HEK293 (cell line): ENCODE measurements around the gene ETHE1.

ENCODE experiments used
- ELK4 ChIP-seq: IDR thresholded peaks from 2 replicates; pipeline ENCODE4 v1.6.1; 2011; ENCODE audit warnings: mild to moderate bottlenecking, low read depth, low read length, borderline replicate concordance
- GFI1B ChIP-seq: fragments of 450-650 bp; formaldehyde crosslinking; IDR thresholded peaks from 2 replicates; pipeline ENCODE4 v1.5.1; 2016; ENCODE audit warnings: missing biosample characterization, missing genetic modification characterization
- HOXA7 ChIP-seq: sonication (generic); formaldehyde crosslinking; IDR thresholded peaks from 2 replicates; pipeline ENCODE4 v1.8.1; 2022; ENCODE audit warnings: missing genetic modification reagents, borderline replicate concordance
- KLF16 ChIP-seq: fragments of 450-650 bp; formaldehyde crosslinking; IDR thresholded peaks from 2 replicates; pipeline ENCODE4 v1.5.1; 2017; ENCODE audit warnings: missing biosample characterization, missing genetic modification characterization
- KLF7 ChIP-seq: fragments of 450-650 bp; formaldehyde crosslinking; IDR thresholded peaks from 2 replicates; pipeline ENCODE4 v1.5.1; 2016; ENCODE audit warnings: missing biosample characterization, missing genetic modification characterization, borderline replicate concordance
- PRDM2 ChIP-seq: fragments of 450-650 bp; formaldehyde crosslinking; IDR thresholded peaks from 2 replicates; pipeline ENCODE4 v1.5.1; 2016; ENCODE audit warnings: missing biosample characterization, missing genetic modification characterization, borderline replicate concordance
- ZBTB17 ChIP-seq: fragments of 450-650 bp; formaldehyde crosslinking; IDR thresholded peaks from 2 replicates; pipeline ENCODE4 v1.5.1; 2016; ENCODE audit warnings: missing biosample characterization, missing genetic modification characterization
- ZNF169 ChIP-seq: fragments of 450-650 bp; formaldehyde crosslinking; IDR thresholded peaks from 2 replicates; pipeline ENCODE4 v1.5.1; 2016; ENCODE audit warnings: missing biosample characterization, missing genetic modification characterization
- ZNF214 ChIP-seq: fragments of 450-650 bp; formaldehyde crosslinking; IDR thresholded peaks from 2 replicates; pipeline ENCODE4 v1.5.1; 2017; ENCODE audit warnings: missing biosample characterization, mild to moderate bottlenecking, missing genetic modification characterization, borderline replicate concordance
- ZNF221 ChIP-seq: fragments of 450-650 bp; formaldehyde crosslinking; IDR thresholded peaks from 2 replicates; pipeline ENCODE4 v1.5.1; 2017; ENCODE audit warnings: missing biosample characterization, missing genetic modification characterization, borderline replicate concordance
- ZNF26 ChIP-seq: fragments of 450-650 bp; formaldehyde crosslinking; IDR thresholded peaks from 2 replicates; pipeline ENCODE4 v1.5.1; 2016; ENCODE audit warnings: missing biosample characterization, missing genetic modification characterization
- ZNF394 ChIP-seq: fragments of 450-650 bp; formaldehyde crosslinking; IDR thresholded peaks from 2 replicates; pipeline ENCODE4 v1.5.1; 2016; ENCODE audit warnings: missing biosample characterization, missing genetic modification characterization, mild to moderate bottlenecking, moderate library complexity, borderline replicate concordance
- ZNF596 ChIP-seq: fragments of 450-650 bp; IDR thresholded peaks from 2 replicates; pipeline ENCODE4 v1.5.0; 2018; ENCODE audit warnings: missing biosample characterization, mild to moderate bottlenecking, missing genetic modification characterization, moderate library complexity
- ZNF610 ChIP-seq: fragments of 450-650 bp; formaldehyde crosslinking; IDR thresholded peaks from 2 replicates; pipeline ENCODE4 v1.5.1; 2016; ENCODE audit warnings: missing biosample characterization, missing genetic modification characterization, borderline replicate concordance
- ZSCAN16 ChIP-seq: fragments of 450-650 bp; formaldehyde crosslinking; IDR thresholded peaks from 2 replicates; pipeline ENCODE4 v1.5.1; 2016; ENCODE audit warnings: missing biosample characterization, missing genetic modification characterization
- ZSCAN23 ChIP-seq: fragments of 450-650 bp; formaldehyde crosslinking; IDR thresholded peaks from 2 replicates; pipeline ENCODE4 v1.5.1; 2016; ENCODE audit warnings: missing biosample characterization, missing genetic modification characterization
- ZSCAN5A ChIP-seq: fragments of 450-650 bp; formaldehyde crosslinking; IDR thresholded peaks from 2 replicates; pipeline ENCODE4 v1.5.1; 2016; ENCODE audit warnings: missing biosample characterization, missing genetic modification characterization
- TF ChIP-seq, protein P1 (sequence below): fragments of 450-650 bp; formaldehyde crosslinking; IDR thresholded peaks from 2 replicates; pipeline ENCODE4 v1.5.1; 2016; ENCODE audit warnings: missing biosample characterization, missing genetic modification characterization
- TF ChIP-seq, protein P2 (sequence below): fragments of 450-650 bp; formaldehyde crosslinking; IDR thresholded peaks from 2 replicates; pipeline ENCODE4 v1.5.1; 2016; ENCODE audit warnings: missing biosample characterization, missing genetic modification characterization
- TF ChIP-seq, protein P3 (sequence below): fragments of 450-650 bp; formaldehyde crosslinking; IDR thresholded peaks from 2 replicates; pipeline ENCODE4 v1.5.1; 2016; ENCODE audit warnings: missing biosample characterization, missing genetic modification characterization
- TF ChIP-seq, protein P4 (sequence below): fragments of 450-650 bp; formaldehyde crosslinking; IDR thresholded peaks from 2 replicates; pipeline ENCODE4 v1.5.1; 2017; ENCODE audit warnings: missing biosample characterization, mild to moderate bottlenecking, missing genetic modification characterization, moderate library complexity

Gene ETHE1

GRCh38 chr19:43524922-43525835, 1.8 kb downstream of the ETHE1 start (continued):
- TF ChIP-seq ZSCAN5A (tag by site-specific recombination) (no peak), ZNF214 (no peak), ZNF26 (no peak), ZNF221 (tag by site-specific recombination) (no peak), ZSCAN16 (no peak), ZNF169 (tag by site-specific recombination) (no peak), KLF16 (tag by site-specific recombination) (no peak), ZSCAN23 (tag by site-specific recombination) (no peak), PRDM2 (tag by site-specific recombination) (no peak), ZNF610 (tag by site-specific recombination) (no peak), HOXA7 (no peak), GFI1B (tag by site-specific recombination) (no peak), ZNF596 (tag by site-specific recombination) (peak; percentile 3; the same call in 1 of the 2 replicates), KLF7 (tag by site-specific recombination) (no peak; the same call in 1 of the 2 replicates), ZBTB17 (tag by site-specific recombination) (peak; percentile 28; the same call in 1 of the 2 replicates), ELK4 (no peak), ZNF394 (tag by site-specific recombination) (no peak)
- TF ChIP-seq, protein P1, sequence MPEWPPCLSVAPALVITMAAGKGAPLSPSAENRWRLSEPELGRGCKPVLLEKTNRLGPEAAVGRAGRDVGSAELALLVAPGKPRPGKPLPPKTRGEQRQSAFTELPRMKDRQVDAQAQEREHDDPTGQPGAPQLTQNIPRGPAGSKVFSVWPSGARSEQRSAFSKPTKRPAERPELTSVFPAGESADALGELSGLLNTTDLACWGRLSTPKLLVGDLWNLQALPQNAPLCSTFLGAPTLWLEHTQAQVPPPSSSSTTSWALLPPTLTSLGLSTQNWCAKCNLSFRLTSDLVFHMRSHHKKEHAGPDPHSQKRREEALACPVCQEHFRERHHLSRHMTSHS: no peak
- TF ChIP-seq, protein P2, sequence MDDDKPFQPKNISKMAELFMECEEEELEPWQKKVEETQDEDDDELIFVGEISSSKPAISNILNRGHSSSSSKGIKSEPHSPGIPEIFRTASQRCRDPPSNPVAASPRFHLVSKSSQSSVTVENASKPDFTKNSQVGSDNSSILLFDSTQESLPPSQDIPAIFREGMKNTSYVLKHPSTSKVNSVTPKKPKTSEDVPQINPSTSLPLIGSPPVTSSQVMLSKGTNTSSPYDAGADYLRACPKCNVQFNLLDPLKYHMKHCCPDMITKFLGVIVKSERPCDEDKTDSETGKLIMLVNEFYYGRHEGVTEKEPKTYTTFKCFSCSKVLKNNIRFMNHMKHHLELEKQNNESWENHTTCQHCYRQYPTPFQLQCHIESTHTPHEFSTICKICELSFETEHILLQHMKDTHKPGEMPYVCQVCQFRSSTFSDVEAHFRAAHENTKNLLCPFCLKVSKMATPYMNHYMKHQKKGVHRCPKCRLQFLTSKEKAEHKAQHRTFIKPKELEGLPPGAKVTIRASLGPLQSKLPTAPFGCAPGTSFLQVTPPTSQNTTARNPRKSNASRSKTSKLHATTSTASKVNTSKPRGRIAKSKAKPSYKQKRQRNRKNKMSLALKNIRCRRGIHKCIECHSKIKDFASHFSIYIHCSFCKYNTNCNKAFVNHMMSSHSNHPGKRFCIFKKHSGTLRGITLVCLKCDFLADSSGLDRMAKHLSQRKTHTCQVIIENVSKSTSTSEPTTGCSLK (tag by site-specific recombination): no peak
- TF ChIP-seq, protein P3, sequence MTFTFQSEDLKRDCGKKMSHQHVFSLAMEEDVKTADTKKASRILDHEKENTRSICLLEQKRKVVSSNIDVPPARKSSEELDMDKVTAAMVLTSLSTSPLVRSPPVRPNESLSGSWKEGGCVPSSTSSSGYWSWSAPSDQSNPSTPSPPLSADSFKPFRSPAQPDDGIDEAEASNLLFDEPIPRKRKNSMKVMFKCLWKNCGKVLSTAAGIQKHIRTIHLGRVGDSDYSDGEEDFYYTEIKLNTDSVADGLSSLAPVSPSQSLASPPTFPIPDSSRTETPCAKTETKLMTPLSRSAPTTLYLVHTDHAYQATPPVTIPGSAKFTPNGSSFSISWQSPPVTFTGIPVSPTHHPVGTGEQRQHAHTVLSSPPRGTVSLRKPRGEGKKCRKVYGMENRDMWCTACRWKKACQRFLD (tag by site-specific recombination): no peak
- TF ChIP-seq, protein P4, sequence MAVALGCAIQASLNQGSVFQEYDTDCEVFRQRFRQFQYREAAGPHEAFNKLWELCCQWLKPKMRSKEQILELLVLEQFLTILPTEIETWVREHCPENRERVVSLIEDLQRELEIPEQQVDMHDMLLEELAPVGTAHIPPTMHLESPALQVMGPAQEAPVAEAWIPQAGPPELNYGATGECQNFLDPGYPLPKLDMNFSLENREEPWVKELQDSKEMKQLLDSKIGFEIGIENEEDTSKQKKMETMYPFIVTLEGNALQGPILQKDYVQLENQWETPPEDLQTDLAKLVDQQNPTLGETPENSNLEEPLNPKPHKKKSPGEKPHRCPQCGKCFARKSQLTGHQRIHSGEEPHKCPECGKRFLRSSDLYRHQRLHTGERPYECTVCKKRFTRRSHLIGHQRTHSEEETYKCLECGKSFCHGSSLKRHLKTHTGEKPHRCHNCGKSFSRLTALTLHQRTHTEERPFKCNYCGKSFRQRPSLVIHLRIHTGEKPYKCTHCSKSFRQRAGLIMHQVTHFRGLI (tag by site-specific recombination): no peak
